HG03175 (cell line): Measurements from ENCODE around the gene RNF141.

Experiments used
- ATAC-seq: cut with Tn5 transposase; IDR thresholded peaks from one replicate; pipeline ENCODE4 v1.9.1; 2021; ENCODE audit warnings: mild to moderate bottlenecking, moderate library complexity; ENCODE audit not compliant: unreplicated experiment

The RNF141 gene

DNA sequence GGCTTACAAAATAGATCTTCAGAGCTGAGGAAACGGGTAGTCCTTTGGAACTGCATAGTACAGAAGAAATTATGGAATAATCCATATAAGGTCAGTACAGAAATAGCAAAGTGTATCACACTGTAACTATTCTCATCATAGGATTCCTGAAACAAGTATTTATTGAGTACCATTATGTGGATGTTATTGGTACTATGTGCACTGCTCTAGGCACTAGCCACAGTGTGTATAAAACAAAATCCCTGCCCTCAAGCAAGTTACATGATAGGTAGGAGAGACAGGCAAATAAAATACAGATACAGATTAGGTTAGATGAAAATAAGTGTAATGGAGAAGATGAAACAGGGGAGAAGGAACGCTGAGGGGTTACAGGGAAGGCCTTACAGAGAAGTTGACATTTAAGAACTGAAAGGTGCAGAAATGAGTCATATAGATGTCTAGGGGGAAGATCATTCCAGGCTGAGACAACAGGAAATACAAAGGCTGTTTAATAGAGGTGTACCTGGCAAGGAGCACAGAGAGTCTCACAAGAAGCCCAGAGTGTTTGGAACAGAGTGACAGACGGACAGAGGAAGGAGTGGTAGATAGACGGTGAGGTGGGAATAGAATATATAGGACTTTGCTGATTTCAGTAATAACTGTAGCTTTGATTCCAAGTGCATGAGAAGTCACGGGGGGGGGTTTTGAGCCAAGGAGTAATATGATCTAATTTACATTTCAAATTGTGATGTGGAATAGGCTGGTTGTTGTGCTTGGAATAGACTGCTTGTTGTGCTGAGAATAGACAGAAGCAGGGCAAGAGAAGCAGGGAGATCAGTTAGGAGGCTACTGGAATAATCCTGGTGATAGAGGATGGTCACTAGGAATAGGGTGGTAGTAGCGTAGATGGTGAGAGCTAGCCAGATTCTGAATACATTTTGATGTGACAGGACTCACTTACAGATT, 13.7 kb downstream of the RNF141 start:
- peak; percentile 70 for ATAC-seq

DNA sequence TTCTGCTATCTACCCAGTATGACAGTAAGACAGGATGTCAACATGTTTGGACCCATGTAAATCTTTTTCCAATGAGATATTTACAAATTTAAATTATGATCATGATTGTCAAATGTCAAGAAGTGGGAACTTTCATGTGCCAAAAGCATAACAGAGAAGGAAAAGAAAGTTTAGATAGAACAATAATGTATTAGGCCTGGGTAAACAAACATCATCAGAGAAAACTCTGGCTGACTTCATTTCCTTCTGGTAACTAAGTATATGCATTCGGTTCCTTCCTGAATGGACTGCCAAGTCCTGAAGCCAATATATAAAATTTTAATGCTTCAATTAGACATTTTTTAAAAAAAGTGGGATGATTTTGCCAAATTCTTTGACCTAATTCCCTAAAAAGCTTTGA, 16.5 kb downstream of the RNF141 start:
- no peak for ATAC-seq

DNA sequence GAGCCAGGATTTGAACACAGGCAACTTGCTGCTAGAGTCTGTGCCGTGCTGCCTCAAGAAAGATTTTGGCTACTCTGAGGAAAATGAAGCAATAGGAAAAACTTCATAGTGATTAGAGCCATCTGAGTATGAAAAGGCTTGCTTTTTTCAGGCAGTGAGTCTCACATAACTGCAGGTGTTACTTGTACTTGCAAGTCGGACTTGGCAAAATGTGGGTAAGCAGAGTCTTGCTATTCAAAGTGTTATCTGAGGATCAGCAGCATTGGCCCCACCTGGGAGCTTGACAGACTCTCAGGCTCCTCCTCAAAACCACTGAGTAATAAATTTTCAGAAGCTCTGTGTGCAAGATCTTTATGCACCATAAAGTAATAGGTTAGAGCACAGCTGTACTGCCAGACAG, 18.1 kb downstream of the RNF141 start:
- no peak for ATAC-seq

DNA sequence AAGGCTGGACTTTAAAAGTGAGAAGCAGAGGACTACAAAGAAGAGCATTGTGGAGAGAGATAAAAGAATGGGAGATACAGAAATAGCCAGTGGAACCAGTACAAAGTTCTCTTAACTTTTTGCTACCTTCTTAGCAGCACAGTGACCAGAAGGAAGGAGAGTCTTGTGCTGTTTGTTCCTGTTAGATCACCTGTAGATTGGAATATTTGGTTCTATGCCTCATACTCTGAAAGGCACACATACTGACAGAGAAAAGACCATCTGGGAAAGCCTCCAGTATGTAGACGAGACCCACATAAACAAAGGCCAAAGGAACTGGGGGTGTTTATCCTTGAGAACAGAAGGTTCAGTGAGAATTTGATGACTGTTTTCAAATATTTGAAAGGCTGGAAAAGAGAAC, 18.7 kb downstream of the RNF141 start:
- no peak for ATAC-seq

DNA sequence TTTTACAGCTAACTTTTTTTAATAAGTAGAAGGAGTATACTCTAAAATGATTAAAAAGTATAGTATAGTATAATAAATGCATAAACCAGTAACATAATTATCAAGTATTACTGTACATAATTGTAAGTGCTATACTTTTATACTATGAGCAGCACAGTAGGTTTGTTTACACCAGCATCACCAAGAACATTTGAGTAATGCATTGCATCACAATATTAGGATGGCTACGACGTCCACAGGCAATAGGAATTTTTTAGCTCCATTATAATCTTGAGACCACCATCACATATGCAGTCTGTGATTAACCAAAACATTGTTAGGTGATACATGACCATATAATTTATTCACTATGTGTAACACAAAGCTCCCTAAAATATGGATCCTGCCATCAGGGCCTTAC, 20.4 kb downstream of the RNF141 start:
- no peak for ATAC-seq

DNA sequence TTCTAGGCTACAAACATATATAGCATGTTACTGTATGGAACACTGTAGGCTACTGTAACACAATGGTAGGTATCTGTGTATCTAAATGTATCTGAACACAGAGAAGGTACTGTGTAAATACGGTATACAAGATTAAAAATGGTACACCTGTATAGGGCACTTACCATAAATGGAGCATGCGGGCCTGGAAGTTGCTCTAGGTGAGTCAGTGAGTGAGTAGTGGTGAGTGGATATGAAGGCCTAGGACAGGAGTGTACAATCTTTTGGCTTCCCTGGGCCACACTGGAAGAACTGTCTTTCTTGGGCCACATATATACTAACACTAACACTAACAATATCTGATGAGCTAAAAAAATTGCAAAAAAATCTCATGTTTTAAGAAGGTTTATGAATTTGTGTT, 21.4 kb downstream of the RNF141 start:
- ATAC-seq: no peak

DNA sequence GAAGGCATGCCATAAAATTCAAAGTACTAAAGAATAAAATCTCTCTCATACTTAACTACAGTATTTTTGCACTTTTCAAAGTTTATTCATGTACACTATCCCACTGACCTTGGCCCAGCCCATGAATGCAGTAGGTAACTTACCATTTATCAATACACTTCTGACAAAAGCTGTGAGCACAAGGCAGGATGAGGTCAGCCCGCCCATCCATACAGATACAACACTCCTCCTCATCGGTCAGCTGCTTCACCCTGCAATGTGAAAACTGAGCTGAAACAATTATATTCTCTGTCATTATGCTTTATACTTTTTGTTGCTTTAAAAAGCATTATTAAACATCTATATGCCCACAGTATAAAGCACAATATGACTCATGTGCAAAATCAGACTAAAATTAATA, 22.1 kb downstream of the RNF141 start:
- no peak for ATAC-seq

DNA sequence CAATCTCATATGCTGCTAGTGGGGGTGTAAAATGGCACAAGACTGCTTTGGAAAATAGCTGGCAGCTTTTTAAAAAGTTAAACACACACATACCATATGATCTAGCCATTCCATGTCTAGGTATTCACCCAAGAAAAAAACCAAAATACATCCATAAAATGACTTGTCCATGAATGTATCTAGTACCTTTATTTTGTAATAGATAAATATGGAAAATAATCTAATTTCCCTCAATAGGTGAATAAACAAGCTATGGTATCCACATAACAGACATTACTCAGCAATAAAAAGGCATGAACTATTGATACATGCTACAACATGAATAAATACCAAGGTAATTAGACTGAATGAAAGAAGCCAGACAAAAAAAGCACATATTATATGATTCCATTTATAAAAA, 22.9 kb downstream of the RNF141 start:
- ATAC-seq: no peak

DNA sequence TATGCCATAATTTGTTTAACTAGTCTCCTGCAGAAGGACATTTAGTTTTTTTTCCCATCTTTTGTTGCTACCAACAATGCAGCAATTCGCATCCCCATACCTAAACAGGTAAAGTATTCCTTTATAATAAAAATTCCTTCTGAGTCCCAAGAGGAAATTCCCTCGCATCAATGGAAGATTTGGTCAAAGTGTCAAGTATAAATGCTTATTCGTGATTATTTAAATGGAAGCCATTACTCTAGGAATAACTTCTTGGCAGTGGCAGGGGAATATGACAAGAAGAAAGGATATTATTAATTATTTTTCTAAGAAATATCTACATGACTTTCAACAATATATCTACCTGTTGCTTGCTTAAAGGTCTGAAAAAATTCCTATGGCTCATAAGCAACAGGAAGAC, 25.6 kb downstream of the RNF141 start:
- ATAC-seq: no peak

DNA sequence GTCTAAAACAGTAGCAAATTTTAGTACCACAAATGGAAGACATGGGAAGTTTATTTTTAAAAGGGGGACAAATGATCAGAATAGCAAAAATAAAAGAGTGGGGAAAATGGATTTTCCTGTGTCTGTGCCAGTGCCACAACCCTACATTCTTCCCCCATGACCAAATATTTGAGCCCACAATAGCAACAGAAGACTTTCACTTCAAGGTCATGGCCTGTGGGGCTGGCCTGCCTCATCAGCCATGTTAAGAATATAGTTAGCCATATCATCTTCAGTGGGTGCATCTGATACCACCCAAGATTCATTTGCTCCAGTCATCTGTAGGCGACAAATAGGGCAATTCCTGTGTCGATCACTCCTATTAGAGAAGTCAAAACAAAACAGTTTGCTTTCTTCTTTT, 26.3 kb downstream of the RNF141 start:
- ATAC-seq: no peak

DNA sequence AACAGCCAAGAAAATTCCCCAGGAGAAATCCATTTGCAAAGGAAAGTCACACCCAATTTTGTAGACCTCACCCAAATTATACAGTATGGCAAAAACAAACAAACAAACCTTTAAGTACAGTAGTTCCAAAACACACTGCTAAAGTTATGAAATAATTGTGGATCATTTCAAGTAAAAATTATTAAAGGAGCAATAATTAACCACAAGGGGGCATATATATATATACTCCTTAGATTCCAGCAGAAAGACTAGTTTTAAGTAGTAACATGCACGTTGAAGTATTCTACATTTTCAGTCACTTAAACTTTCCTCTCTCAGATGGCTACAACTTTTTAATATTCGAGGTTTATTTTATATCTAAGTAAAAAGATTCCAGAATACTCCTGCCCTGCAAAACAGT, 26.8 kb downstream of the RNF141 start:
- no peak for ATAC-seq

DNA sequence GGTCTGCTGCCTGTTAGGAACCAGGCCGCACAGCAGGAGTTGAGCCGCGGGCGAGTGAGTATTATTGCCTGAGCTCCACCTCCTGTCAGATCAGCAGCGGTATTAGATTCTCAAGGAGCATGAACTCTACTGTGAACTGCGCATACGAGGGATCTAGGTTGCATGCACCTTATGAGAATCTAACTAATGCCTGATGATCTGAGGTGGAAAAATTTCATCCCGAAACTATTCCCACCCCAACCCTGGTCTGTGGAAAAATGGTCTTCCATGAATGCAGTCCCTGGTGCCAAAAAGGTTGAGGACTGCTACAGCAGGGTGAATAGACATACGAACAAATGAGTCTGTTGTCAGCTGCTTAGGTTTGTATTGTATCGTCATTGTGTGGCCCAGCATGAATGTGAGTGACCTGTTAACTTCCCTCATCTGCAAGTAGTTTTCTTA, 29.8 kb downstream of the RNF141 start:
- ATAC-seq: no peak

DNA sequence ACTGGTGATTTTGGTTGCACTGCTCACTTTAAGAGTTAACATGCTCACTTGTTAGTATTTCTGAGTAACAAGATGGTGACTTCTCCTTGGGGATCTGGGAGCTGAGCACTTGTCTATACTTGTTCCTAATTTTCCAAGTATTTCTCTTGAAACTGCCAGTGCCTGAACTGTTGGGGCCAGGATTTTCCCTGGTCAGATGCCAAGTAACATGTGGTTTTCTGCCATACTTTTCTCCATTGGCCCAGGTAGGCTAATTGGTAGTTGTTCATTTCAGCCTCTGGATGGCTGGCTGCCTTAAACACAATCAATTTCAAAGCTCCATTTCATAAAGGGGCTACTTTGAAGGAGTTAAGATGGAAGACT, 35.0 kb downstream of the RNF141 start:
- ATAC-seq: no peak

DNA sequence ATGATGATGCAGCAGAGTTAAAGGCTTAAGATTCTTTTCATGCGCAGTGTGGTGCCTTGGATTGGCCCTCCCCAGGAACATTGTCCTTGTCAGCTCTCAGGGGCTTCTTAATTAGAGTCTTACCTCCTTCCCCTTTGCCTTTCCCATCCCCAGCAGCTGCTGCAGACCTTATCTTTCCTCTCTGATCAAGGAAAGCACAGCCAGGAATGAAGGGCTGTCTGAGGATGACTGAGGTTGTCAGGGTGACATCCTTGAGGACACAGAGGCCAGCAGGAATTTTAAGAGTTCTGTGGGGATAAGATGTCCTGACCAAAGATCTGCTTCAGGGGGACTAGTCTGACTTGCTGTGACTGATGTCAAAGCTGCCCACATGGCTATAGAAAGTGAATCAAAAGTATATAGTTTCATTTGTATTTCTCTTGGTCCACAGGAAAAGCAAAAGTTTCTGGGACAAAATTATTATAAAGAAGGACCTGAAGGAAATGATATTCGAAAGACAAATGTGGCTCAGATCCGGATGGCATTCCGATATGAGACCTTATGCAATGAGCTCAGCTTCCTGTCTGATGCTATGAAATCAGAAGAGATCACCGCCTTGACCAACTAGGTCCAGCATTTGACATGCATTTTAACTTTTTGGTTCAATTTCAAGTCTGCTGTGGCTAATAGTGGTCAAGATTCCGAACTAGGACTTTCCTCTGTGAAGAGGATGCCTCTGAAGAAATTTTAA, 35.5 kb downstream of the RNF141 start:
- no peak for ATAC-seq

DNA sequence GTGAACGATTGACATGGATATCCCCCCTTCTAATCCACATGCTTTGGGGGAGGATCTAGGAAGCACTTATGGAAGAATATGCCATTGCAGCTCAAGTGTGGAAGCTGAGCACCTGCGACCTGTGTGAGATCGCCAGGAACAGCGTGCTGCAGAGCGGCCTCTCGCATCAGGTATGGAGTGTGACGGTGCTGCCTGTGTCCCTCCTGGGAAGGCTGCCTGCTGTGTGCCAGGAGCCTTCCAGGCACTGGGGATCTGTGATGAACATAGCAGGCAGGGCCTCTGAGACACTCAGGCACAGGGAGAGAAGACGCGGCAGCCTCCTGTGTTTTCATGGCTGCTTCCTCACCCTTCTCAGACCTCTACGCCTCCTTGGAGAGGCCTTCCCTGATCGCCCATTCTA, 36.5 kb downstream of the RNF141 start:
- no peak for ATAC-seq

DNA sequence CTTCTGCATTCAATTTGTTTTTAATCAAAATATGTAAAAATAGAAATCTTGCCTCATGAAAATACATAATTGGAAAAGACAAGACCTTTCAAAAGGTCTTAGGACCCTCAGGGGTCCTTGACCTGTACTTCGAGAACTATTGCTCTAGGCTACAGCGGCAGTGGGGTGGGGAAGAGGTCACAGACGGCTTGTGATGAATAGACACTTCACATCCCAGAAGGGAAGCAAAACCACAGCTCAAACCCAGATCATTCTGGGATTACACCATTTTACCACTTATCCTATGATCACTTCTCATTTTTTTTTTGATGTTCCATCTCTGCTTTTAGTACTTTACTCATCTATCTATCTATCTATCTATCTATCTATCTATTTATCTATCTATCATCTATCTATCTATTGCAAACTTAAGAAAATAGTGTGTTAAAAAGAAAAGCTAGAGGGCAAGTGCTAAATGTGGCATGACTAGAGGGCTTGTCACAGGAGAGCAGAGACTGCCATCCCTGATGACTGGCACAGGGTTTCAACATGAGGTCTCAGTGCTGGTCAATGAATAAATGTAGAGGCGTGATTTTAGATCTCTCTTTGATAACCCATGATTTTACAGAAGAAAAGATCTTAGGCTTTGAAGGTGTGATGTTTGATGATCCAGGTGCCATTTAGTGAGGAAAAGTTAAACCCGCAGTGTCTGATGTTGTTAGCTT, 37.1 kb downstream of the RNF141 start:
- ATAC-seq: no peak

DNA sequence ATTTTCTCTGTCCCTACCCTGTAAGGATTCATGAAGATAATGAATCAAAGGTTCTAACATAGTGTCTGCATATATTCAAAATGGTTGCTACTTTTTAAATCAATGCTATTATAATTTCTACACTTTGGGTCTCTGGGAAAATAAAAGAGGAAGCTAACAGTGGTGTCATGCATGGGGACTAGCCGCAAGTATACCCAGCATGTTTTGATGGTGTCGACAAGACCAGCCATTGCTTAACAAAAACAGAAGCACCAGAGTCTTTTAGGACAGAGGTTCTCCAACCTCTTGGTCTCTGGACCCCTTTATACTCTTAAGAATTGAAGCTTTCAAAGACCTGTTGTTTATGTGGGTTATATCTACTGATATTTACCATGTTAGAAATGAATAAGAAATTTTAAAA, 37.8 kb downstream of the RNF141 start:
- no peak for ATAC-seq

DNA sequence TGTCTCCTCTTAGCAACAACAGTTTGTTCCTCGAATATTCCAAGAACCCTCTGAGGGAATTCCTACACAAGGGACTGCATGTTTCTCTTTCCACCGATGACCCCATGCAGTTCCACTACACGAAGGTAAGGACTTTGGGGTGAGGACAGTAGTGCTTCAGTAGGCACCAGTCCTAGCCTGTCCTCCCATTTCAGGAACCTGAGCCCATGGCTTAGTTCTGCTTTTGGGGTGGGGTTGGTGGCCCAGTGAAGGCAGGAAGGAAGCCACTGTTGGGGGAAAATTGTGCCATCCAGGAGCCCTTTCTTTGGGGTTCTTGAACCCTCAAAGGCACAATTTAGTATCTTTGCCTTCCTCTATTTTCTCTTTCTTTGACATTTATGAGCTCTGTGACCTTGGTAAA, 38.2 kb downstream of the RNF141 start:
- no peak for ATAC-seq

DNA sequence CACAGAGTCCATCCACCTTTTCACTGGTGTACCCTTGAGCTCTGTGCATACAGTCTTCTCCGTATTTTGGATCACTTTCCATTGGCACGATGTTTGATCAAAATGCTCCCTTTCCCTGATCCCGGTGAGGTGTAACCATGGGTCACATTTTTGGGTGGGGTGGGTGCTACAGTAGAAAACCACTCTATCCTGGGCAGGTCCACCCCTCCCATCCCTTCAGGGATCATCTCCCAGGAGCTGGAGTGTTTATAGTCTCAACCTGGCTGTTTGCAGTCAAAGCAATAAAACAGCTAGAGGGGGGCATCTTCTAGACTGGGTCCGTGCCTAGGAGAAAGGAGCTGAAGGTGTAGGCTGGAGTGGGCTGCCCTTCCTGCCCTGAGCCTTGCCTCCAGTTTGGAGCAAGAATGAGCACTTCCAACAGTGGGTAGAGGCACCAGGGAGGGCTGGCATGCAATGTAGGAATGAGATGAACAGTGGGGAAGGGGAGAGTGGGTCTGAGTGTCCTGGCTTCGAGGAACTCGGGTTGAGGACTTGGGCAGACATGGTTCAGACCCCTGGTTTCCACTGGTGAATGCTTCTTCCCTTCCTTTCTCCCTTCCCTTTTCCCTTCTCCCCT, 38.8 kb downstream of the RNF141 start:
- no peak for ATAC-seq

DNA sequence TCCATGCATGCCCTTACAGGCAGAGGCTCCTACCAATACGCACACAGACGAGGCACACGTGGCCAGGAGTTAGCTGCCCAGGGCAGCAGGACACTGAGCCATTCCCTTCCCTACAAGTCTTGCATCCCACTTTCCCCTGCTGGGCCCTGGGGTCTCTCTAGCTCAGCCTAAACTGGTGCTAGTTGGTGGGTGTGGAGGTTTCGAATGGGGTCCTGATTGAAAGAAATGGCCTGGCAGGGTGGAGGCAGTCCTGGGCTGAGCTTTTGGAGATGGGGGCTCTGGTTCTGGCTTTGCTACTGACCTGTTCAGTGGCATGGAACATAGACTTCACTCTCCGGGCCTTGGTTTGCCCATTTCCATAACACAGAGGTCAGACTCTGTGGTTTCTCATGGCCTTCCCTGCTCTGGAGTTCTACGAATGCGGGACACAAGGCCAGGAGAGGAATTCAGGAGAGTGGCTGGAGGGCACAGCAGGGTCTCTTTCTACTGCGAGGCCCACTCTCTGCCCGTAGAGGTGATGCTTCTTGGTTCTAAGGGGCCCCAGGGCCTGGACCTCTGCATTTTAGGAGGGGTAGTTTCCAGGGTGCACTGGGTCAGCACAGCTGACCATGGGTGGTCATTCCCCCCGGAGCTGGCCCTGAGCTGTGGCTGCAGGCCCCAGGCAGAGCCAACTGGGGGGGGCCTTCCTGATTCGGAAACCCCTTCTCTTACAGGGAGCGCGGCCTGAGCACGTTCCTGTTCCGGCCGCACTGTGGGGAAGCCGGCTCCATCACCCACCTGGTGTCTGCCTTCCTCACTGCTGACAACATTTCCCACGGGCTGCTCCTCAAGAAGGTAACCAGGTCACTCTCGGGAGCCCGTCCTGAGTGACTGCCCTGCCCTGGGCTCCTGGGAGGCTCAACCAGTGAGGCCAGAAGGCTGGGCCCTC, 40.0 kb downstream of the RNF141 start:
- ATAC-seq: no peak
